Nephron progenitor cell (in vitro differentiated cells): Measurements from ENCODE around the gene RB1.

ENCODE experiments used
- DNase-seq: peaks from one replicate; pipeline ENCODE4 v3.0.0; 2021
- H3K27ac Mint-ChIP-seq: 2 replicates; pipeline ENCODE4 v1.8.0; 2021; ENCODE audit warnings: mild to moderate bottlenecking, moderate library complexity, mixed read lengths
- H3K27me3 Mint-ChIP-seq: 2 replicates; pipeline ENCODE4 v1.8.0; 2021; ENCODE audit warnings: mild to moderate bottlenecking, low read depth, mixed read lengths; ENCODE audit not compliant: poor library complexity
- H3K36me3 Mint-ChIP-seq: 2 replicates; pipeline ENCODE4 v1.8.0; 2021; ENCODE audit warnings: low read depth, mixed read lengths
- H3K4me1 Mint-ChIP-seq: 2 replicates; pipeline ENCODE4 v1.8.0; 2021; ENCODE audit warnings: mixed read lengths
- H3K4me3 Mint-ChIP-seq: 2 replicates; pipeline ENCODE4 v1.8.0; 2021; ENCODE audit warnings: mild to moderate bottlenecking, moderate library complexity, mixed read lengths
- H3K9me3 Mint-ChIP-seq: 2 replicates; pipeline ENCODE4 v1.8.0; 2021; ENCODE audit warnings: mild to moderate bottlenecking, moderate library complexity, mixed read lengths
- TF ChIP-seq, protein P1 (sequence below): fragments of 200-600 bp; sonication (generic); IDR thresholded peaks from 2 replicates; pipeline ENCODE4 v1.5.0; 2021; ENCODE audit warnings: antibody characterized with exemption

The RB1 gene

DNA sequence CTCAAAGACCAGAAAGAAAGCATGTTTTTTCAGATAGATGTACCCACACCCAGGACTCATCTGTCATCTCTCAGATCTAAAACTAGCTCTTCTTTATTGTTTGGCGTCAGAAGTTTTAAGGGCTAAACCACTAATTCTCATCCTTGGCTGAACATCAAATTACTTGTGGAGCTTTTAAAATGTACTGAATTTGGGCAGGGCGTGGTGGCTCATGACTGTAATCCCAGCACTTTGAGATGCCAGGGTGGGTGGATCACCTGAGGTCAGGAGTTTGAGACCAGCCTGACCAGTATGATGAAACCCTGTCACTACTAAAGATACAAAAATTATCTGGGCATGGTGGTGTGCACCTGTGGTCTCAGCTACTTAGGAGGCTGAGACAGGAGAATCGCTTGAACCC lies 181.9 kb downstream of the RB1 start:
- Mint-ChIP-seq H3K9me3 (peaks cover 16% of the 10 kb centered on the region), H3K27me3 (no peaks in the 10 kb centered on the region), H3K36me3 (peaks cover 44% of the 10 kb centered on the region), H3K4me3 (no peak overlapping the region), H3K4me1 (no peaks in the 10 kb centered on the region), H3K27ac (no peak overlapping the region)
- no peak for DNase-seq
- TF ChIP-seq, protein P1, sequence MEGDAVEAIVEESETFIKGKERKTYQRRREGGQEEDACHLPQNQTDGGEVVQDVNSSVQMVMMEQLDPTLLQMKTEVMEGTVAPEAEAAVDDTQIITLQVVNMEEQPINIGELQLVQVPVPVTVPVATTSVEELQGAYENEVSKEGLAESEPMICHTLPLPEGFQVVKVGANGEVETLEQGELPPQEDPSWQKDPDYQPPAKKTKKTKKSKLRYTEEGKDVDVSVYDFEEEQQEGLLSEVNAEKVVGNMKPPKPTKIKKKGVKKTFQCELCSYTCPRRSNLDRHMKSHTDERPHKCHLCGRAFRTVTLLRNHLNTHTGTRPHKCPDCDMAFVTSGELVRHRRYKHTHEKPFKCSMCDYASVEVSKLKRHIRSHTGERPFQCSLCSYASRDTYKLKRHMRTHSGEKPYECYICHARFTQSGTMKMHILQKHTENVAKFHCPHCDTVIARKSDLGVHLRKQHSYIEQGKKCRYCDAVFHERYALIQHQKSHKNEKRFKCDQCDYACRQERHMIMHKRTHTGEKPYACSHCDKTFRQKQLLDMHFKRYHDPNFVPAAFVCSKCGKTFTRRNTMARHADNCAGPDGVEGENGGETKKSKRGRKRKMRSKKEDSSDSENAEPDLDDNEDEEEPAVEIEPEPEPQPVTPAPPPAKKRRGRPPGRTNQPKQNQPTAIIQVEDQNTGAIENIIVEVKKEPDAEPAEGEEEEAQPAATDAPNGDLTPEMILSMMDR: no peak

DNA sequence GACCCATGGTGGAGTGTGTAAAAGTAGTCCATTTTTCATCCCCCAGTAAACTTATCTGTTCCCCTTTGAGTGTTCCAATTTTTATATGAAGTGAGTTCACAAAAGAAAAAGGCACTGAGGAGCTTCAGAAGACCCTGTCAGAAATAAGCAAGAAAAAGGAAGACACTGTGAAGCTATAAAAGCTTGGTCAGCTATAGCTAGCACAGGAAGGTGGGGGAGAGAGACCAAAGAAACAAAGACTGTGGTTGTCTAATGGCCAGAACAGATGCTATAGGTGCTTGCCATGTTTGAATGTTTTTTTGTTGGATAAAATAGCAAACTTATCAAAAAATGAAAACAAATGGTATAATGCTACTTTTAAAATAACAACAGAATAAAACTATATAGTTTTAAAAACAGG lies 182.8 kb downstream of the RB1 start:
- H3K9me3 Mint-ChIP-seq: peaks cover 16% of the 10 kb centered on the region
- H3K27ac Mint-ChIP-seq: peak overlapping the region; percentile 49
- TF ChIP-seq, protein P1: no peak
- DNase-seq: no peak
- H3K27me3 Mint-ChIP-seq: no peaks in the 10 kb centered on the region
- H3K36me3 Mint-ChIP-seq: peaks cover 44% of the 10 kb centered on the region
- no peak overlapping the region for H3K4me3 Mint-ChIP-seq
- H3K4me1 Mint-ChIP-seq: no peaks in the 10 kb centered on the region

DNA sequence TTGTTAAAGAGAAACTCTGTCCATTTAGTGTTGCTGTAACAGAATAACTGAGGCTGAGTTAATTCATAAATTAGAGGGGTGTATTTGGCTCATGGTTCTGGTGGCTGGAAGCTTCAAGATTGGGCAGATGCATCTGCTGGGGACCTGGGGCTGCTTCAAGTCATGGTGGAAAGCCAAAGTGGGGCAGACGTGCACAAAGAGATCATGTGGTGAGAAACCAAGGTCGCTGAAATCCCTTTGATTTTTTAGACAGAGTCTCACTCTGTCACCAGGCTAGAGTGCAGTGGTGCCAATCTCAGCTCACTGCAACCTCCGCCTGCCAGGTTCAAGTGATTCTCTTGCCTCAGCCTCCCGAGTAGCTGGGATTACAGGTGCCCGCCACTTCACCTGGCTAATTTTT lies 183.3 kb downstream of the RB1 start:
- H3K27ac Mint-ChIP-seq: no peak overlapping the region
- H3K27me3 Mint-ChIP-seq: no peaks in the 10 kb centered on the region
- DNase-seq: no peak
- H3K9me3 Mint-ChIP-seq: peaks cover 16% of the 10 kb centered on the region
- no peaks in the 10 kb centered on the region for H3K4me1 Mint-ChIP-seq
- peaks cover 44% of the 10 kb centered on the region for H3K36me3 Mint-ChIP-seq
- TF ChIP-seq, protein P1: no peak
- no peak overlapping the region for H3K4me3 Mint-ChIP-seq

DNA sequence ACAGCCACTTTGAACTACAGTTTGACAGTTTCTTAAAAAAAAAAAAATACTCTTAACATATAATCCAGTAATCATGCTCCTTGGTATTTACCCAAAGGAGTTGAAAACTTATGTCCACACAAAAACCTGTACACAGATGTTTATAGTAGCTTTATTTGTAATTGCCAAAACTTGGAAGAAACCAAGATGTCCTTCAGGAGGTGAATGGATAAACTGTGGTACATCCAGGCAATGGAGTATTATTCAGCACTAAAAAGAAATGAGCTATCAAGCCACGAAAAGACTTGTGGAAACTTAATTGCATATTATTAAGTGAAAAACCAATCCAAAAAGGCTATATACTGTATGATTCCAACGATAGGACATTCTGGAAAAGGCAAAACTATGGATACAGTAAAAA lies 184.4 kb downstream of the RB1 start:
- TF ChIP-seq, protein P1: no peak
- no peak for DNase-seq
- H3K9me3 Mint-ChIP-seq: peaks cover 16% of the 10 kb centered on the region
- no peaks in the 10 kb centered on the region for H3K4me1 Mint-ChIP-seq
- H3K27ac Mint-ChIP-seq: no peak overlapping the region
- H3K27me3 Mint-ChIP-seq: no peaks in the 10 kb centered on the region
- no peak overlapping the region for H3K4me3 Mint-ChIP-seq
- peaks cover 44% of the 10 kb centered on the region for H3K36me3 Mint-ChIP-seq

DNA sequence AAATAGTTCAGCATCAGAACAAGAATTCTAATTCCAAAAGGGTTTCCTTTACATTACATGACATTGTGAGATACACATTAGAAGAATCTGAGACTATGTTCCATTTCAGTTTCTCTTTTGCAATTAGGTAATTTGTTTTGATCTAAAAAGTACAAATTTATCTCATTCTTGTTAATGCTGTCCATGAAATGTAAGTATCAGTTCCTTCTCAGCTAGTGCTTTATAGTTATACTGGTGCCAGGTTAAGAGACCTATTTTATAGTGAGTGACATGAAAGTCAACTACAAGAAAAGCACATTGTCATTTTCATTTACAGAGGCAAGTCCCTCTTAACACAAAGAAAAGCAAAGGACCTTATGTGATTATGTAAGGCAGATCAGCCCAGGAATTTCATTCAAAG lies 185.4 kb downstream of the RB1 start:
- DNase-seq: no peak
- Mint-ChIP-seq H3K27me3 (no peaks in the 10 kb centered on the region), H3K36me3 (peaks cover 44% of the 10 kb centered on the region), H3K4me1 (no peaks in the 10 kb centered on the region), H3K4me3 (no peak overlapping the region), H3K9me3 (peaks cover 16% of the 10 kb centered on the region), H3K27ac (no peak overlapping the region)
- TF ChIP-seq, protein P1: no peak

DNA sequence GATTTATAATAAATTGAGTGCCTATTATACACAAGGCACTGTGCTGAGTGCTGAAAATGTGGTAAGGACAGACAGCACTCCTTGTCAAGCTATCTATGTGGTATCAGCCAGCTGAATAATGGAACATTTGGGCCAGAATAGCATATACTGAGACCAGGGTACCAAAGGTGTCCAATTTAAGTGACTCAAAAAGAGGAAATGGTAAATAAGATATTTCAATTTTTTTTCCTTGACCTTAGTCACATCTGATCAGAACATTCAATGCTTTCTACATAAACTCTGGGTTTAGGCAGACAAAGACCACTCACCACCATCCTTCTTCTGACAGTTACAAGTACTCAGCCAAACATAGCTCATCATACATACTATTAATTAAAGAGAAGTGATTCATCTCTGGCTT lies 186.1 kb downstream of the RB1 start:
- no peaks in the 10 kb centered on the region for H3K27me3 Mint-ChIP-seq
- no peaks in the 10 kb centered on the region for H3K4me1 Mint-ChIP-seq
- H3K9me3 Mint-ChIP-seq: peaks cover 16% of the 10 kb centered on the region
- TF ChIP-seq, protein P1: no peak
- peaks cover 44% of the 10 kb centered on the region for H3K36me3 Mint-ChIP-seq
- no peak for DNase-seq
- H3K27ac Mint-ChIP-seq: no peak overlapping the region
- H3K4me3 Mint-ChIP-seq: no peak overlapping the region
